Activated CD8-positive, alpha-beta memory T cell treated with anti-CD3 and anti-CD28 coated beads, Interleukin-2, amount 50 U/mL, for 1 hour (primary cell): ENCODE measurements around the gene FHIP1B.

Experiments used
- DNase-seq: peaks from one replicate; pipeline ENCODE4 v3.0.0-alpha.2; 2020; ENCODE audit errors: extremely low read depth

FHIP1B gene

DNA sequence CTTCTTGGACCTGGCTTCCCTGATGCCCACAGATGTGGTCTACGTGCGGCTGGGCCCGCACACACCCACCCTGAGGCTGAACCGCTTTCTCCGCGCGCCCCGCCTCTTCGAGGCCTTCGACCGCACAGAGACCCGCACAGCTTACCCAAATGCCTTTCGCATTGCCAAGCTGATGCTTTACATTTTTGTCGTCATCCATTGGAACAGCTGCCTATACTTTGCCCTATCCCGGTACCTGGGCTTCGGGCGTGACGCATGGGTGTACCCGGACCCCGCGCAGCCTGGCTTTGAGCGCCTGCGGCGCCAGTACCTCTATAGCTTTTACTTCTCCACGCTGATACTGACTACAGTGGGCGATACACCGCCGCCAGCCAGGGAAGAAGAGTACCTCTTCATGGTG is 5.7 kb upstream of the FHIP1B start:
- no peak for DNase-seq

GRCh38 chr11:6238902-6239301 is 4.5 kb upstream of the FHIP1B start, which contains the start of gene CNGA4:
Gene CNGA4 (plus strand): TSS chr11:6239089. CDS start chr11:6239207, 118 bp downstream.
- DNase-seq, result no peak

DNA sequence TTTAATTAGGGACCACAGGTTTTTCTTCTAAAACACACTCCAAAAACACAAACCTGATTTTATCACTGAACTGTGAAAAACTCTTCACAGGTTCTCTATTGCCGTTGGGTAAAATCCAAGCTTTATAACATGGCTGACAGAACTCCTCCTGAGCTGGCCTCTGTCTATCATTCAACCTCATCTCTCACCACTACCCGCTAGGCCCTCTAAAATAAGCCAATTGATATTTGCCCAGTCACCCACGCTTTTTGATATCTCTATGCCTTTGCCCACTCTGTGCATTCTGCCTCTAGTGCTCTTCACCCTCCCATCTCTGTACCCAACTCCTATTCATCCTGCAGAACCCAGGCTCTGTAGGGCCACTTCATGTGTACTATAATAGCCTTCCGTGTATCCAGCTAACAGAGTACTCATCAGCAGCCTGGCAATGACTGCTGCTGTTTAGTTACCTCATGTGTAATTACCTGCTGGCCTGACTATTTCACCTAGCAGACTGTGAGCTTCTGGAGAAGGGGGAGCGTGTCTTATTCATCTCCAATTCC is 3.4 kb upstream of the FHIP1B start:
- no peak for DNase-seq

DNA sequence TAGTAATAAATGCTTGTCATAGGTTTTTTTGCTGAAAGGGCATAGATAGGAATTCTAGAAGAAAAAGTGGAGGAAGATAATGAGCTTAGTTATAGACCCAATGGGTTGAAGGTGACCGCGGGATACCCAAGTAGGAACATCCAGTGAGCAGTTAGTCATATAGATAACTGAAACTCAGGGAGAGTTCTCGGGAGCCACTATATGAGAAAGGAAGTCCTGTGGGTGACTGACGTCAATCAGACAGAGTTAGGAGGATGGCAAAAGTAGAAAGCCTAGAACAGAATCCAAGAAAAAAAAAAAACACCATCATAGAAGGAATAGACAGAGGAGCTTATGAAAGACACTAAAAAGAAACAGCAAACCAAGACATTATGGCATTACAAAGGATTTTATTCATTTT is 2.8 kb upstream of the FHIP1B start:
- DNase-seq, result no peak

DNA sequence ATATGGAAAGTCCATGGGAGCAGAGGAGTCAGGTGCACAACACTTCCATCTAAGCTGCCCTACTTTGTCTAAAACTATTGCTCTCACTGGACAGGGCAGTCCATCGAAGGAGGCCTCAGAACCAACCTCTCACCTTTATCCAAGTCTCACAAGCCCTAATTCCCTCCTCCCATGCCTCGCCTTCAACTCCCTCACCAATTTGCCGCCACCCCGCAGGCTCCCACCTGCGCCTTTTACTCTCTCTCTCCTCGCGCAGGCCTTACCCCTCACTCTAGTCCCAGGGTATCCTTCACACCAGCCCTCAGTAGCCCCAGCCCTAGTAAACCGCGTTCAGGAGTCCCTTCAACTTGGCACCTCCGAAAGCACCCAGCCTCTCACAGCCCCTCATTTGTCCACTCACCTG is 451 bp downstream of the FHIP1B start:
- no peak for DNase-seq

- no peak for DNase-seq
These were observed 1.5 kb downstream of the FHIP1B start for GRCh38 chr11:6232899-6233298.

DNA sequence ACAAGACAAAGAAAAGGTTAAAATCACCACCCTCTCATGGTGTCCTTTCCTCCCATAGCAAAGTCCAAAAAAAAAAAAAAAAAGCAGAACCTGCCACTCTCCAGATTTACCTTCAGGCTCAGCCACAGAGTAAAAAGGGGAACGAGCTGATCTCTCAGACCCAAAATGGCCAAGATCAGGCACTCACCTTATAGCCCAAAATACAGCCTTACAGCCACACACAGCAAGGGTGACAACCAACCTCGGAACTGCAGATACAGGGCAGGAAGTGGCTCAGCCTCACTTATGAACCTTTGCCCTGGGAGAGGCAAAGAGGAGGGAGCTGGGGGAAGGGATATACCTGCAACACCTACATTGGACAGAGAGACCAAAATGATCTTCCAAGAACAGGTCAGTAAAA is 4.5 kb downstream of the FHIP1B start:
- no peak for DNase-seq

- no peak for DNase-seq
These were observed 5.9 kb downstream of the FHIP1B start for GRCh38 chr11:6228520-6228919.

- DNase-seq, result no peak
These were observed 8.5 kb downstream of the FHIP1B start for GRCh38 chr11:6225896-6226295.

DNA sequence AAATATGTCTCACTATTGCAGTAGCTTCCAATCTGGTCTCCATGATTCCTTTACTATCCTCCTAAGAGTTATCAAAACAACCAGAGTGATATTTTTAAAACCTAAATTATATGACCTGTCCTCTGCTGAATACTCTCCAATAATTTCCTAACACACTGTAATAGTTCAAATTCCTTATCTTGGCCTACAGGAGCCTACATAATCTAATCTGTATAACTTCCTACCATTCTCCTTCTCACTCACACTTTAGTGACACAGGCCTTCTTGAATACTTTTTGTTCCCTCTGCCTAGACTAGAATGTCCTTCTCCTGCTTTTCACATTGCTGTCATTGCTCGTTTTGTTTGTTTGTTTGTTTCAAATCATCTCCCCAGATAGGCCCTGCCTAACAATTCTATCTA is 9.4 kb downstream of the FHIP1B start:
- DNase-seq, result no peak

DNA sequence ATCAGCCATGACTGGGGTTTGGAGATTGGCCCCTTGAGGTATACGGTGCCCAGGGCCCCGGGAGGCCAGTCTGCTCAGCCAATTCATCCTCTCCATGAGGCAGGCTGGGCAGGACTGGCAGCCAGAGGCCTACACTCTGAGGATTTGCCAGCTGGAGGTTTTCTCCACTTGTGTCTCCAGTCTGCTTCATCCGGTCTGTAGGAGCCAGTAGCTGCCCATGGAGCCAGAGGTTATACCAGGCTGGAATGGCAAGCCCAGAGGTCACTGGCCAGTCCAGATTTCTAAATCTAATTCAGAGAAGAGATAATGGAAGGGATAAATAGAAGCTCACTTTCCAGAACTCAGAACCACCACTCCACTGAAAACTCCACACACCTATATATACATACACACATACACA is 10.0 kb downstream of the FHIP1B start:
- no peak for DNase-seq

- no peak for DNase-seq
These were observed 10.6 kb downstream of the FHIP1B start for GRCh38 chr11:6223854-6224253.

DNA sequence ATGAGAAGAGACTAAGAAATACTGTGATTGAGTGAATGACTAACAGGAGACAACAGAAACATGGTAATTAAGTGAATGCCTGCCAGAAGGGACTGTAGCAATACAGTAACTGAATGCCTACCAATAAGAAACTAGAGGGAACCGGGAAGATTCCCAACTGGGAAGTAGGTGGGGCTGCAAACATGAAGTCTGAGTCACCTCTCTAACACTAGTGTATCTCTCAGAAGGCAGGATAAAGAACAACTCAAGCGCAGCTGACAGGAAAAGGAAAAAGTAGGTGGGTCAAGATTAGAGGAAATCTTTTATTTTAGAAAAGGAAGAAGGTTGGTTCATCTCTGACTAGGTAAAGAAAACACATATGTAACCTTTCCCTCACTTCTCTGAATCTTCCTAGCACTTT is 15.1 kb downstream of the FHIP1B start:
- no peak for DNase-seq

- DNase-seq, result no peak
These were observed 16.7 kb downstream of the FHIP1B start for GRCh38 chr11:6217722-6218121.

DNA sequence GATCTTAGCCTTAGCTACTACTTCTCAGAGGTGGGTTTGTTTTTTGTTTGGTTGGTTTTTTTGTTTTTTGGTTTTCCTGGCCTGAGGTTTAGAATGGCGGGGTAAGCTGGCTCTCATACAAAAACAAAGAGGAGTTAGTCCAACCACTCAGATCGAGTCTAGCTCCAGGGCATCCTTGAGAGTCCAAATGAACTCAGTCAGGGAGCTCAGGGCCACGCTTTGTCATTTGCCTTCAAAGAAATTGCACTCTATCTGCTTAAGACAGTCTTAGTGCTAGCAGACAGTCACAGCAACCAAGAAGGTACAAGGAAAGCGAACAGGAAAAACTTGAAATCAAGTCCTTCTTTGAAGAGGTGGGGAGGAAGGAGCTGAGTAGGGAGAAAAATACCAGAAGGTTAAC is 17.9 kb downstream of the FHIP1B start:
- no peak for DNase-seq

GRCh38 chr11:6214530-6214929 is 19.9 kb downstream of the FHIP1B start:
- no peak for DNase-seq

- no peak for DNase-seq
These were observed 24.0 kb downstream of the FHIP1B start for GRCh38 chr11:6210274-6210955.

DNA sequence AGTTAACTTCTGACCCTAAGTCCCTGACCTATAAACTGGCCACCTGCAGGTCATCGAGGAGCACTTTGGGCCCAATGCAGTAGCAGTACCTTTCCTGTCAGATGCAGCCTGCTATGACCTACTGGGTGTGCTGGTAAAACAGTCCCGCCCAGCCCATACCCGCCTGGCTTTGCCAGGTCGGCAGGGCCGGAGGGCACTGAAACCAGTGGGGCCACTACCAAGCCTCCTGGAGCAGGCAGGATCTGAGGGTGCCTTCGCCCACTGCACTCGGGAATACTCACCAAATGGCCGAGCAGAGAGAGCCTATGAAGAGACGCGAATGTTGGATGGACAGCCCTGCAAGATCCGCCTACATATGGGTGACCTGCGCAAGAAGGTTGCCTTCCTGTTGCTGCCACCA is 24.6 kb downstream of the FHIP1B start:
- no peak for DNase-seq

DNA sequence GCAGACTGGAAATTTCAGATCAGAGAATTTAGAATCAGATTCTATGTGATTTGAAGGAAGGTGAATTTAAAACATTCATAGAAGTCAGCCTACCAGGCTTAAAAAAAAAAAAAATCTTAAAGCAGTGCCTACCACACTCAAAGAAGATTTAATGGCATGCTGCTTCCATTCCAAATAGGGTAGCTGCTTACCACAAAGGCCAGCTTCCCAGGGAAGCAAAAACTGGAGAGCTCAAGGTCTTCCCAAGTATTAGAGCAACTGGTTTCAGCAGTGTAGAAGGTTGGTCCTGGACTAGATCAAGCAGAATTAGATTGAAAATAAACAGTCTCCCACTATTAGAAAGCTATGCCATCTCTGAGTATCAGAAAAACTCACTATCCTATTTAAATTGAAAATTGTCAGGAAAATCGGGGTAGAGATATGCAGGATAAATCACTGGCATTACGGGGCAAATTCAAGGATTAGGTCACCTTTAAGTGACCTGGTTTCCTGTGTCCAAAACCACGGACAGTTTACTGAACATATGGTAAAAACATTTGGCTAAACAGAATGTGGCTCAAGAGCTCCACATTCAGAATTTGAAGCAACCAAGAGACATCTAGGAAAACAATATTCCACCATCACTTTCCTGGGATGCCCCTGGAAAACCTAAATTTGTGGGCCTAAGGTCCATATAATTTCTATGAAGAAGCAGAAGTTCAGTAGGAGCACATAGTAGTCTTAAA is 27.8 kb downstream of the FHIP1B start:
- DNase-seq, result no peak

- DNase-seq, result no peak
These were observed 29.1 kb downstream of the FHIP1B start, which contains the start of gene C11orf42 for GRCh38 chr11:6205366-6205765. Gene C11orf42 (plus strand): TSS chr11:6205557. CDS start chr11:6205616, 59 bp downstream.

DNA sequence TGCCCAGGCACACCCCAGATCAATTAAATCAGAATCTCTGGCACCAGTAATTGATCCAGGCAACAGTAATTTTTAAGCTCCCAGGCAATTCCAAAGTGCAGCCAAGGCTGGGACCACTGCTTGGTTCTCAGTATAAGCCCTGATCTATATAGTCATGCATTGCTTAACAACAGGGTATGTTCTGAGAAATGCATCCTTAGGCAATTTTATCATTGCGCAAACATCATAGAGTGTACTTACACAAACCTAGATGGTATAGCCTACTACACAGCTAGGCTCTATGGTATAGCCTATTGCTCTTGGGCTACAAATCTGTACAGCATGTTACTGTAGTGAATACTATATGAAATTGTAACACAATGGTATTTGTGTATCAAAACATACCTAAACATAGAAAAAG is 29.7 kb downstream of the FHIP1B start:
- no peak for DNase-seq

DNA sequence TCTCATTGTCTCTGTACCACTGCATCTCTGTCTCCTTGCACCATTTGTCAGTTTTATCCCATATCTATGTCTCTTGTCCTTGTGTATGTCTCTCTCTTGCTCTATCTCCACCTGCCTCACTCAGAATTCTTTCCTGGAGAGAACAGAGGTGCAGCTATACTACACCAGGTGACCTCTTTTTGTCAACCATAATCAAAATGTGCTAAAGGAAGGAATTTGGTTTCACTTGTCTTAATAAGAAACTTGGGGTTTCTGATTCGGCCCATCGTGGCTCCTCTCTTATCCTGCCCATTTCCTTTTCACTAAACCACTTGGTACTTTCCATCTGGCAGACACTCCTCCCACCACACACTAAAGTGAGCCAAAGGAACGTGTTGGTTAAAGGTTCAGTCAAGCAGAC is 31.1 kb downstream of the FHIP1B start:
- DNase-seq, result no peak

- no peak for DNase-seq
These were observed 32.4 kb downstream of the FHIP1B start for GRCh38 chr11:6202041-6202440.
